Keratinocyte (primary cell): ENCODE measurements around the gene SCAPER. TPM values are rescaled to one million over a fixed set of nuclear protein-coding genes. Genes with fewer than 3 reads are reported as not detected.

ENCODE experiments used
- DNase-seq: peaks from one replicate; pipeline ENCODE4 v3.0.0-alpha.2; 2011; ENCODE audit warnings: low read depth, missing footprints, low spot score
- FAIRE-seq: peaks from 2 replicates; lab custom pipeline; 2011; peaks lifted over from hg19 to GRCh38; lab: Jason Lieb, UNC
- H2AFZ ChIP-seq: 2 replicates; pipeline ENCODE4 v1.6.0; 2012; ENCODE audit warnings: low read length, control low read depth, inconsistent platforms; ENCODE audit not compliant: control insufficient read depth
- H3K27ac ChIP-seq: 2 replicates; pipeline ENCODE4 v1.5.1; 2011; ENCODE audit warnings: low read length; ENCODE audit not compliant: control insufficient read depth, insufficient read depth
- H3K27me3 ChIP-seq: 3 replicates; pipeline ENCODE4 v1.6.0; 2011; ENCODE audit warnings: low read length; ENCODE audit not compliant: control insufficient read depth, insufficient read depth; ENCODE audit errors: extremely low read depth
- H3K36me3 ChIP-seq, 2 experiments: 2 replicates in 1 of 2; 3 replicates in 1 of 2; pipeline ENCODE4 v1.5.1; 2011; ENCODE audit warnings: low read length in 2 of 2, mild to moderate bottlenecking in 1 of 2; ENCODE audit not compliant: control insufficient read depth in 2 of 2, insufficient read depth in 2 of 2; ENCODE audit errors: extremely low read depth in 1 of 2
- H3K4me1 ChIP-seq: 3 replicates; pipeline ENCODE4 v1.5.1; 2011; ENCODE audit warnings: low read length; ENCODE audit not compliant: control insufficient read depth, insufficient read depth; ENCODE audit errors: extremely low read depth
- H3K4me2 ChIP-seq: 3 replicates; pipeline ENCODE4 v1.6.0; 2011; ENCODE audit warnings: low read depth, low read length; ENCODE audit not compliant: control insufficient read depth, insufficient read depth; ENCODE audit errors: extremely low read depth
- H3K4me3 ChIP-seq, 3 experiments: fragments of 200-600 bp in 1 of 3; sonication (generic) in 1 of 3; 2 replicates in 2 of 3; 3 replicates in 1 of 3; pipeline ENCODE4 v1.5.1; 2011 to 2016; ENCODE audit warnings: low read length in 3 of 3, mild to moderate bottlenecking in 3 of 3, control low read depth in 2 of 3, inconsistent platforms in 1 of 3, low read depth in 1 of 3, mixed read lengths in 1 of 3, mixed run types in 1 of 3, moderate library complexity in 1 of 3; ENCODE audit not compliant: control insufficient read depth in 2 of 3, insufficient read depth in 2 of 3; ENCODE audit errors: extremely low read depth in 1 of 3
- H3K79me2 ChIP-seq: 2 replicates; pipeline ENCODE4 v1.6.0; 2012; ENCODE audit warnings: low read length; ENCODE audit not compliant: control insufficient read depth, insufficient read depth
- H3K9ac ChIP-seq: 3 replicates; pipeline ENCODE4 v1.6.0; 2011; ENCODE audit warnings: low read length; ENCODE audit not compliant: control insufficient read depth, insufficient read depth; ENCODE audit errors: extremely low read depth
- H3K9me1 ChIP-seq: 3 replicates; pipeline ENCODE4 v1.6.0; 2011; ENCODE audit warnings: low read length; ENCODE audit not compliant: control insufficient read depth, insufficient read depth; ENCODE audit errors: extremely low read depth
- H3K9me3 ChIP-seq: 2 replicates; pipeline ENCODE4 v1.5.1; 2012; ENCODE audit warnings: low read depth, low read length; ENCODE audit not compliant: control insufficient read depth
- H4K20me1 ChIP-seq: 3 replicates; pipeline ENCODE4 v1.6.0; 2011; ENCODE audit warnings: low read length; ENCODE audit not compliant: control insufficient read depth, insufficient read depth; ENCODE audit errors: extremely low read depth
- CTCF ChIP-seq, 3 experiments: IDR thresholded peaks in 1 of 3; conservative IDR thresholded peaks in 1 of 3; optimal IDR thresholded peaks in 1 of 3; 2 replicates in 2 of 3; 3 replicates in 1 of 3; pipeline versions ENCODE3 to v1.5.1; 2011; ENCODE audit warnings: low read length in 3 of 3, mild to moderate bottlenecking in 3 of 3, moderate library complexity in 2 of 3, control low read depth in 1 of 3, inconsistent platforms in 1 of 3; ENCODE audit not compliant: insufficient read depth in 2 of 3; ENCODE audit errors: extremely low read depth in 1 of 3
- EZH2 ChIP-seq: IDR thresholded peaks from one replicate; pipeline ENCODE4 v1.6.1; 2012; ENCODE audit warnings: inconsistent platforms, mild to moderate bottlenecking, low read length, moderate library complexity
- dilution Hi-C: fragments of 300-500 bp; cut with MboI; formaldehyde crosslinking; loops from one replicate; pipeline ENCODE4 v1.7.0; 2020; ENCODE audit warnings: low sequenced_read_pairs; ENCODE audit not compliant: extremely low pct_ligation_motif_present
- polyA plus RNA-seq, 5 experiments: library from polyadenylated mRNA; depleted of rRNA in 3 of 5; stranded (reverse) in 3 of 5; stranded (forward) in 1 of 5; unstranded in 1 of 5; fragments of >200 nt; gene quantifications; 1 replicate in 1 of 5; 2 replicates in 3 of 5; 3 replicates in 1 of 5; pipeline versions ENCODE4 v1.2.1 to v1.2.3, GENCODE V29; 2011 to 2012; ENCODE audit warnings: missing spikeins in 2 of 5, low read depth in 1 of 5, low replicate concordance in 1 of 5

The SCAPER gene
- polyA plus RNA-seq, 1 donor (not counting 4 experiments of a cell fraction or from before 2014, with no cell fraction given) = 5.2 TPM

- H3K79me2 ChIP-seq = no peaks in the 10 kb centered on the region
- dilution Hi-C loops = no loop called here
- H3K9me3 ChIP-seq = no peaks in the 10 kb centered on the region
- TF ChIP-seq CTCF (optimal IDR thresholded peaks at IDR 0.05 in 1 of 3, IDR thresholded peaks at IDR 0.05 in 1 of 3, conservative IDR thresholded peaks at IDR 0.05 in 1 of 3; ENCODE audit: extremely low read depth in 1 of 3, insufficient read depth in 2 of 3, low read length in 3 of 3) (no peak), EZH2 (no peak)
- FAIRE-seq (no peak), DNase-seq (no peak)
- no peaks in the 10 kb centered on the region for H4K20me1 ChIP-seq
- H3K4me1 ChIP-seq = no peaks in the 10 kb centered on the region
- no peak overlapping the region for H3K4me2 ChIP-seq
- no peak overlapping the region for H2AFZ ChIP-seq
- H3K9ac ChIP-seq = no peak overlapping the region
- no peak overlapping the region for H3K27ac ChIP-seq
- no peaks in the 10 kb centered on the region for H3K36me3 ChIP-seq
- no peak overlapping the region for H3K4me3 ChIP-seq
- H3K27me3 ChIP-seq = no peaks in the 10 kb centered on the region
- H3K9me1 ChIP-seq = no peaks in the 10 kb centered on the region
Measured at GRCh38 chr15:76451540-76451939, 453.6 kb downstream of the SCAPER start.

GRCh38 chr15:76449455-76449854, 455.7 kb downstream of the SCAPER start:
- Histone ChIP-seq H2AFZ (no peak overlapping the region), H3K9me1 (no peaks in the 10 kb centered on the region), H3K4me2 (no peak overlapping the region), H3K4me3 (no peak overlapping the region), H4K20me1 (no peaks in the 10 kb centered on the region), H3K4me1 (no peaks in the 10 kb centered on the region), H3K36me3 (no peaks in the 10 kb centered on the region), H3K27me3 (no peaks in the 10 kb centered on the region), H3K79me2 (no peaks in the 10 kb centered on the region), H3K9ac (no peak overlapping the region), H3K27ac (no peak overlapping the region), H3K9me3 (no peaks in the 10 kb centered on the region)
- DNase-seq = no peak
- TF ChIP-seq CTCF (optimal IDR thresholded peaks at IDR 0.05 in 1 of 3, IDR thresholded peaks at IDR 0.05 in 1 of 3, conservative IDR thresholded peaks at IDR 0.05 in 1 of 3; ENCODE audit: extremely low read depth in 1 of 3, insufficient read depth in 2 of 3, low read length in 3 of 3) (no peak), EZH2 (no peak)
- FAIRE-seq = no peak
- dilution Hi-C loops = no loop called here
